GM12873 (cell line): ENCODE data around the gene ADCY9.

Source experiments
- CTCF ChIP-seq: IDR thresholded peaks from 2 replicates; pipeline ENCODE4 v1.5.1; 2012; ENCODE audit warnings: low read depth, mild to moderate bottlenecking, moderate library complexity, low read length, control low read depth; ENCODE audit not compliant: insufficient read depth; ENCODE audit errors: missing control alignments

The ADCY9 gene

GRCh38 chr16:4019371-4019791 is 96.9 kb downstream of the ADCY9 start:
- no peak for TF ChIP-seq CTCF

GRCh38 chr16:4018391-4018790 is 97.9 kb downstream of the ADCY9 start:
- TF ChIP-seq CTCF: no peak

- no peak for TF ChIP-seq CTCF
These were observed 98.4 kb downstream of the ADCY9 start for GRCh38 chr16:4017807-4018206.

GRCh38 chr16:4016658-4017057 is 99.6 kb downstream of the ADCY9 start:
- TF ChIP-seq CTCF: no peak

GRCh38 chr16:4016005-4016352 is 100.3 kb downstream of the ADCY9 start:
- no peak for TF ChIP-seq CTCF

GRCh38 chr16:4015275-4016004 is 100.8 kb downstream of the ADCY9 start:
- TF ChIP-seq CTCF: no peak

- no peak for TF ChIP-seq CTCF
These were observed 104.2 kb downstream of the ADCY9 start for GRCh38 chr16:4011940-4012629.
